Type B pancreatic cell (in vitro differentiated cells): Measurements from ENCODE around the gene LONP2. TPM values are rescaled to one million over a fixed set of nuclear protein-coding genes. Genes with fewer than 3 reads are reported as not detected.

Source experiments
- DNase-seq: peaks from one replicate; pipeline ENCODE4 v3.0.0; 2021; ENCODE audit warnings: mixed read lengths; ENCODE audit not compliant: unreplicated experiment; ENCODE audit errors: extremely low spot score
- H3K27ac Mint-ChIP-seq: 2 replicates; pipeline ENCODE4 v1.8.0; 2021; ENCODE audit warnings: mild to moderate bottlenecking, mixed read lengths
- H3K27me3 Mint-ChIP-seq: 2 replicates; pipeline ENCODE4 v1.8.0; 2021; ENCODE audit warnings: mixed read lengths
- H3K36me3 Mint-ChIP-seq: 2 replicates; pipeline ENCODE4 v1.8.0; 2021; ENCODE audit warnings: mixed read lengths
- H3K4me1 Mint-ChIP-seq: one replicate; pipeline ENCODE4 v1.8.0; 2021; ENCODE audit warnings: mixed read lengths; ENCODE audit not compliant: unreplicated experiment
- H3K4me3 Mint-ChIP-seq: 2 replicates; pipeline ENCODE4 v1.8.0; 2021; ENCODE audit warnings: mild to moderate bottlenecking, mixed read lengths
- H3K9me3 Mint-ChIP-seq: 2 replicates; pipeline ENCODE4 v1.8.0; 2021; ENCODE audit warnings: mixed read lengths
- CTCF ChIP-seq: fragments of 200-600 bp; sonication (generic); conservative IDR thresholded peaks from 2 replicates; pipeline ENCODE4 v1.5.0; 2021; ENCODE audit warnings: antibody characterized with exemption, mild to moderate bottlenecking
- total RNA-seq: library from RNA; stranded (reverse); gene quantifications from 2 replicates; pipeline ENCODE4 v1.2.1, GENCODE V29; 2021; ENCODE audit warnings: low replicate concordance

The LONP2 gene
- total RNA-seq, 1 donor from 2014 or later = 65.5 TPM

- no peaks in the 10 kb centered on the region for H3K9me3 Mint-ChIP-seq
- H3K36me3 Mint-ChIP-seq = peaks cover 8% of the 10 kb centered on the region
- TF ChIP-seq CTCF = no peak
- H3K27ac Mint-ChIP-seq = no peak overlapping the region
- no peak overlapping the region for H3K4me3 Mint-ChIP-seq
- no peak for DNase-seq
- peaks cover 9% of the 10 kb centered on the region for H3K4me1 Mint-ChIP-seq
- H3K27me3 Mint-ChIP-seq = no peaks in the 10 kb centered on the region
These were observed 28.8 kb downstream of the LONP2 start for GRCh38 chr16:48272837-48273421.

GRCh38 chr16:48274476-48274875, 30.4 kb downstream of the LONP2 start:
- DNase-seq = no peak
- peaks cover 17% of the 10 kb centered on the region for H3K36me3 Mint-ChIP-seq
- H3K27me3 Mint-ChIP-seq = no peaks in the 10 kb centered on the region
- no peak overlapping the region for H3K4me3 Mint-ChIP-seq
- H3K9me3 Mint-ChIP-seq = no peaks in the 10 kb centered on the region
- H3K4me1 Mint-ChIP-seq = peaks cover 9% of the 10 kb centered on the region
- no peak overlapping the region for H3K27ac Mint-ChIP-seq
- TF ChIP-seq CTCF = no peak

GRCh38 chr16:48276102-48276501, 32.0 kb downstream of the LONP2 start:
- TF ChIP-seq CTCF = no peak
- Mint-ChIP-seq H3K4me3 (no peak overlapping the region), H3K9me3 (no peaks in the 10 kb centered on the region), H3K27me3 (no peaks in the 10 kb centered on the region), H3K27ac (no peak overlapping the region), H3K4me1 (peaks cover 9% of the 10 kb centered on the region), H3K36me3 (peaks cover 17% of the 10 kb centered on the region)
- DNase-seq = no peak

GRCh38 chr16:48277158-48277557, 33.1 kb downstream of the LONP2 start:
- H3K4me1 Mint-ChIP-seq = peaks cover 9% of the 10 kb centered on the region
- no peak for DNase-seq
- H3K27me3 Mint-ChIP-seq = no peaks in the 10 kb centered on the region
- H3K9me3 Mint-ChIP-seq = no peaks in the 10 kb centered on the region
- H3K27ac Mint-ChIP-seq = peak overlapping the region; percentile 32
- TF ChIP-seq CTCF = no peak
- peaks cover 17% of the 10 kb centered on the region for H3K36me3 Mint-ChIP-seq
- H3K4me3 Mint-ChIP-seq = no peak overlapping the region

GRCh38 chr16:48279199-48279598, 35.1 kb downstream of the LONP2 start:
- no peak for TF ChIP-seq CTCF
- no peaks in the 10 kb centered on the region for H3K27me3 Mint-ChIP-seq
- peaks cover 9% of the 10 kb centered on the region for H3K4me1 Mint-ChIP-seq
- DNase-seq = no peak
- H3K27ac Mint-ChIP-seq = no peak overlapping the region
- H3K36me3 Mint-ChIP-seq = peaks cover 28% of the 10 kb centered on the region
- H3K4me3 Mint-ChIP-seq = no peak overlapping the region
- H3K9me3 Mint-ChIP-seq = no peaks in the 10 kb centered on the region

- Mint-ChIP-seq H3K27me3 (no peaks in the 10 kb centered on the region), H3K27ac (no peak overlapping the region), H3K9me3 (no peaks in the 10 kb centered on the region), H3K36me3 (peaks cover 39% of the 10 kb centered on the region), H3K4me3 (no peak overlapping the region), H3K4me1 (peaks cover 9% of the 10 kb centered on the region)
- DNase-seq = no peak
- no peak for TF ChIP-seq CTCF
These were observed 36.4 kb downstream of the LONP2 start for GRCh38 chr16:48280546-48280945.
